ENCODE measurements around the gene CEP128.

DNA sequence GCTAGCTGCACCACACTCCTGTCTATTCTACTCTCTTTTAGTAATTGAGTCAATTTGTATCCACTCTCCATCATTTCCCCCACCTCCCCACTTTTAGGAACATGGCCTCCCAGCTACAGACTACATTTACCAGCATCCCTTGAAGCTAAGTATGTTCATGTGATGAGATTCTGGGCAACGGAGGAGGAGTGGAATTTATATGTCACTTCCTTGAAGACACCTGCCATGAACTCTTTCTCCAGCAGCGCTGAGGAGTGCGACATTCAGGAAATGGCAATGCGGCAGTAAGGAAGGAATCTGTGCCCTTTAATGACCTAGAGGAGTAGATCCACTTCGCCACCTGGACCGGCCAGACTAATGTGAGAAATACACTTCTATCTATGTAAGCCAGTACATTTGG is 486.5 kb downstream of the CEP128 start:
- TF ChIP-seq, protein P1, sequence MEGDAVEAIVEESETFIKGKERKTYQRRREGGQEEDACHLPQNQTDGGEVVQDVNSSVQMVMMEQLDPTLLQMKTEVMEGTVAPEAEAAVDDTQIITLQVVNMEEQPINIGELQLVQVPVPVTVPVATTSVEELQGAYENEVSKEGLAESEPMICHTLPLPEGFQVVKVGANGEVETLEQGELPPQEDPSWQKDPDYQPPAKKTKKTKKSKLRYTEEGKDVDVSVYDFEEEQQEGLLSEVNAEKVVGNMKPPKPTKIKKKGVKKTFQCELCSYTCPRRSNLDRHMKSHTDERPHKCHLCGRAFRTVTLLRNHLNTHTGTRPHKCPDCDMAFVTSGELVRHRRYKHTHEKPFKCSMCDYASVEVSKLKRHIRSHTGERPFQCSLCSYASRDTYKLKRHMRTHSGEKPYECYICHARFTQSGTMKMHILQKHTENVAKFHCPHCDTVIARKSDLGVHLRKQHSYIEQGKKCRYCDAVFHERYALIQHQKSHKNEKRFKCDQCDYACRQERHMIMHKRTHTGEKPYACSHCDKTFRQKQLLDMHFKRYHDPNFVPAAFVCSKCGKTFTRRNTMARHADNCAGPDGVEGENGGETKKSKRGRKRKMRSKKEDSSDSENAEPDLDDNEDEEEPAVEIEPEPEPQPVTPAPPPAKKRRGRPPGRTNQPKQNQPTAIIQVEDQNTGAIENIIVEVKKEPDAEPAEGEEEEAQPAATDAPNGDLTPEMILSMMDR (IDR thresholded peaks at IDR 0.05) = no peak
- no peak for TF ChIP-seq POLR2A (IDR thresholded peaks at IDR 0.05)

All from gastroesophageal sphincter (tissue), 3 donors.